UCSD-AML1 (cell line): ENCODE results near the gene TAS1R3.
A peak's percentile ranks its signal among the peaks of the same experiment; 100 is the strongest.

Source experiments
- DNase-seq: peaks from one replicate; lab custom pipeline; 2025; ENCODE audit not compliant: unreplicated experiment; lab: John Stamatoyannopoulos, UW

TAS1R3 gene

GRCh38 chr1:1294250-1294890 is 36.7 kb upstream of the TAS1R3 start:
- DNase-seq, result no peak

GRCh38 chr1:1295154-1295923 is 35.7 kb upstream of the TAS1R3 start:
- no peak for DNase-seq

- no peak for DNase-seq
These were observed 34.7 kb upstream of the TAS1R3 start for GRCh38 chr1:1296070-1297061.

- no peak for DNase-seq
These were observed 33.2 kb upstream of the TAS1R3 start for GRCh38 chr1:1297802-1298424.

GRCh38 chr1:1298861-1299685 is 32.0 kb upstream of the TAS1R3 start:
- no peak for DNase-seq

GRCh38 chr1:1299686-1300351 is 31.3 kb upstream of the TAS1R3 start:
- DNase-seq, result no peak

- DNase-seq, result no peak
These were observed 30.7 kb upstream of the TAS1R3 start for GRCh38 chr1:1300352-1300739.

GRCh38 chr1:1302006-1302430 is 29.1 kb upstream of the TAS1R3 start:
- no peak for DNase-seq

GRCh38 chr1:1302951-1303509 is 28.1 kb upstream of the TAS1R3 start:
- DNase-seq, result no peak

- no peak for DNase-seq
These were observed 27.3 kb upstream of the TAS1R3 start for GRCh38 chr1:1303736-1304135.

GRCh38 chr1:1304331-1305299 is 26.5 kb upstream of the TAS1R3 start:
- DNase-seq, result no peak

GRCh38 chr1:1305300-1306069 is 25.6 kb upstream of the TAS1R3 start:
- peak; percentile 47 for DNase-seq

GRCh38 chr1:1306070-1306660 is 24.9 kb upstream of the TAS1R3 start:
- DNase-seq, result no peak

GRCh38 chr1:1306661-1307260 is 24.3 kb upstream of the TAS1R3 start:
- no peak for DNase-seq

- DNase-seq, result no peak
These were observed 23.7 kb upstream of the TAS1R3 start for GRCh38 chr1:1307261-1307922.
